Measurements from ENCODE around the gene TIMM22.

DNA sequence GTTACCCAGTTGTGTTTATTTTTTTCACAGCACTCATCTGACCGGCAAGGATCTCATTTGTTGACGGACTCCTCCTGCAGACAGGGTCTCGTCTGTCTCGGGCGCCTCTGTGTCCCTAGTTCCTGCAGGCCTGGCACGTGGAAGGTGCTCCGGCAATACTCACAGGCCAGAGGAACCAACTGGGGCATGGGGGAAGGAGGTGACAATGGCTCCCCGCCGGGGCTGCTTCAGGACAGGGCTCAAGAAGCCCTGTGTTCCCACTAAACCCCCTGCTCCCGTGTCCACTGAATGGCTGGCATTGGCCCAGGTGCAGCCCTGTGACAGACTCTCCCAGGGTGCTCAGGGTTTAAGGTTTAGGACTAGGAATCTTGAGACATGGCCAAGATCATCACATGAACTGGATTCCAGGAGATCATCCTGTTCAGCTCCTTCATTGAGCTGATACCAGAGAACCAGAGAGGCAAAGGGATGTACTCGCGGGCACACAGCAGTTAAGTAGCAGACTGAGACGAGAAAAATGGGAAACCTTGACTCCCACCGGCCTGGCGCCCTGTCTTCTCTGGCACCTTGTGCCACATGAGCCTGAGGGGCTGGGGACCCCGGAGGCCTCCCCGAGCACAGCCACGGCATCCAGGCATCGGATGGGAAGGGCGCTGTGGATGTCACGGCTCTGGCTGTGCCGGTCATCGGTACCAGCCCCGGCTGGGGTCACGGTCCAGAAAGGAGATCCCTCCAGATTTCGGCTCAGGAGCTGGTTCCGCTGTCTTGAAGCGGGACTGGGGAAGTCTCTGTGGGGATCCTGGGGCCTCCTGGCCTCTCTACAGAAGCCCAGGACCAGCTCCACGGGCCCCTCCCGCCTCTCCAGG, 29.0 kb downstream of the TIMM22 start:
- TF ChIP-seq, protein P1, sequence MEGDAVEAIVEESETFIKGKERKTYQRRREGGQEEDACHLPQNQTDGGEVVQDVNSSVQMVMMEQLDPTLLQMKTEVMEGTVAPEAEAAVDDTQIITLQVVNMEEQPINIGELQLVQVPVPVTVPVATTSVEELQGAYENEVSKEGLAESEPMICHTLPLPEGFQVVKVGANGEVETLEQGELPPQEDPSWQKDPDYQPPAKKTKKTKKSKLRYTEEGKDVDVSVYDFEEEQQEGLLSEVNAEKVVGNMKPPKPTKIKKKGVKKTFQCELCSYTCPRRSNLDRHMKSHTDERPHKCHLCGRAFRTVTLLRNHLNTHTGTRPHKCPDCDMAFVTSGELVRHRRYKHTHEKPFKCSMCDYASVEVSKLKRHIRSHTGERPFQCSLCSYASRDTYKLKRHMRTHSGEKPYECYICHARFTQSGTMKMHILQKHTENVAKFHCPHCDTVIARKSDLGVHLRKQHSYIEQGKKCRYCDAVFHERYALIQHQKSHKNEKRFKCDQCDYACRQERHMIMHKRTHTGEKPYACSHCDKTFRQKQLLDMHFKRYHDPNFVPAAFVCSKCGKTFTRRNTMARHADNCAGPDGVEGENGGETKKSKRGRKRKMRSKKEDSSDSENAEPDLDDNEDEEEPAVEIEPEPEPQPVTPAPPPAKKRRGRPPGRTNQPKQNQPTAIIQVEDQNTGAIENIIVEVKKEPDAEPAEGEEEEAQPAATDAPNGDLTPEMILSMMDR (IDR thresholded peaks at IDR 0.05; ENCODE audit: low read length), result no peak
- TF ChIP-seq EZH2phosphoT487 (IDR thresholded peaks at IDR 0.05; ENCODE audit: low read length), result no peak
- TF ChIP-seq EZH2 (optimal IDR thresholded peaks at IDR 0.05; ENCODE audit: low read depth, low read length), result no peak

All from MM.1S (cell line).